Type B pancreatic cell (in vitro differentiated cells): ENCODE data around the gene RTN3. TPM values are rescaled to one million over a fixed set of nuclear protein-coding genes. Genes with fewer than 3 reads are reported as not detected.

ENCODE experiments used
- DNase-seq: peaks from one replicate; pipeline ENCODE4 v3.0.0; 2021; ENCODE audit warnings: mixed read lengths; ENCODE audit not compliant: unreplicated experiment; ENCODE audit errors: extremely low spot score
- H3K27ac Mint-ChIP-seq: 2 replicates; pipeline ENCODE4 v1.8.0; 2021; ENCODE audit warnings: mild to moderate bottlenecking, mixed read lengths
- H3K27me3 Mint-ChIP-seq: 2 replicates; pipeline ENCODE4 v1.8.0; 2021; ENCODE audit warnings: mixed read lengths
- H3K36me3 Mint-ChIP-seq: 2 replicates; pipeline ENCODE4 v1.8.0; 2021; ENCODE audit warnings: mixed read lengths
- H3K4me1 Mint-ChIP-seq: one replicate; pipeline ENCODE4 v1.8.0; 2021; ENCODE audit warnings: mixed read lengths; ENCODE audit not compliant: unreplicated experiment
- H3K4me3 Mint-ChIP-seq: 2 replicates; pipeline ENCODE4 v1.8.0; 2021; ENCODE audit warnings: mild to moderate bottlenecking, mixed read lengths
- H3K9me3 Mint-ChIP-seq: 2 replicates; pipeline ENCODE4 v1.8.0; 2021; ENCODE audit warnings: mixed read lengths
- CTCF ChIP-seq: fragments of 200-600 bp; sonication (generic); conservative IDR thresholded peaks from 2 replicates; pipeline ENCODE4 v1.5.0; 2021; ENCODE audit warnings: antibody characterized with exemption, mild to moderate bottlenecking
- total RNA-seq: library from RNA; stranded (reverse); gene quantifications from 2 replicates; pipeline ENCODE4 v1.2.1, GENCODE V29; 2021; ENCODE audit warnings: low replicate concordance

Gene RTN3
- total RNA-seq, 1 donor from 2014 or later, result 95.0 TPM

GRCh38 chr11:63710476-63711217, 29.3 kb downstream of the RTN3 start:
- peak overlapping the region; percentile 2 for H3K4me3 Mint-ChIP-seq
- DNase-seq, result no peak
- H3K9me3 Mint-ChIP-seq, result no peaks in the 10 kb centered on the region
- H3K27me3 Mint-ChIP-seq, result no peaks in the 10 kb centered on the region
- H3K27ac Mint-ChIP-seq, result peak overlapping the region; percentile 78
- peaks cover 4% of the 10 kb centered on the region for H3K36me3 Mint-ChIP-seq
- no peak for TF ChIP-seq CTCF
- H3K4me1 Mint-ChIP-seq, result peaks cover 7% of the 10 kb centered on the region

GRCh38 chr11:63711838-63712237, 30.5 kb downstream of the RTN3 start:
- peaks cover 4% of the 10 kb centered on the region for H3K36me3 Mint-ChIP-seq
- no peaks in the 10 kb centered on the region for H3K9me3 Mint-ChIP-seq
- DNase-seq, result no peak
- H3K4me1 Mint-ChIP-seq, result peaks cover 7% of the 10 kb centered on the region
- TF ChIP-seq CTCF, result no peak
- peak overlapping the region; percentile 40 for H3K27ac Mint-ChIP-seq
- no peak overlapping the region for H3K4me3 Mint-ChIP-seq
- no peaks in the 10 kb centered on the region for H3K27me3 Mint-ChIP-seq

- no peak overlapping the region for H3K27ac Mint-ChIP-seq
- no peaks in the 10 kb centered on the region for H3K9me3 Mint-ChIP-seq
- peaks cover 4% of the 10 kb centered on the region for H3K36me3 Mint-ChIP-seq
- TF ChIP-seq CTCF, result no peak
- no peaks in the 10 kb centered on the region for H3K27me3 Mint-ChIP-seq
- no peak overlapping the region for H3K4me3 Mint-ChIP-seq
- peaks cover 7% of the 10 kb centered on the region for H3K4me1 Mint-ChIP-seq
- no peak for DNase-seq
These were observed 32.5 kb downstream of the RTN3 start for GRCh38 chr11:63713766-63714165.

GRCh38 chr11:63716046-63716445, 34.7 kb downstream of the RTN3 start:
- peaks cover 4% of the 10 kb centered on the region for H3K36me3 Mint-ChIP-seq
- no peaks in the 10 kb centered on the region for H3K27me3 Mint-ChIP-seq
- no peak for TF ChIP-seq CTCF
- no peak for DNase-seq
- peaks cover 5% of the 10 kb centered on the region for H3K4me1 Mint-ChIP-seq
- no peak overlapping the region for H3K4me3 Mint-ChIP-seq
- H3K9me3 Mint-ChIP-seq, result no peaks in the 10 kb centered on the region
- H3K27ac Mint-ChIP-seq, result no peak overlapping the region

GRCh38 chr11:63719001-63719400, 37.7 kb downstream of the RTN3 start:
- H3K27me3 Mint-ChIP-seq, result no peaks in the 10 kb centered on the region
- no peak for TF ChIP-seq CTCF
- H3K9me3 Mint-ChIP-seq, result no peaks in the 10 kb centered on the region
- no peak for DNase-seq
- peaks cover 5% of the 10 kb centered on the region for H3K4me1 Mint-ChIP-seq
- no peak overlapping the region for H3K4me3 Mint-ChIP-seq
- H3K36me3 Mint-ChIP-seq, result no peaks in the 10 kb centered on the region
- H3K27ac Mint-ChIP-seq, result no peak overlapping the region

- H3K9me3 Mint-ChIP-seq, result no peaks in the 10 kb centered on the region
- DNase-seq, result no peak
- H3K27ac Mint-ChIP-seq, result peak overlapping the region; percentile 51
- H3K27me3 Mint-ChIP-seq, result no peaks in the 10 kb centered on the region
- H3K36me3 Mint-ChIP-seq, result no peaks in the 10 kb centered on the region
- peaks cover 5% of the 10 kb centered on the region for H3K4me1 Mint-ChIP-seq
- no peak for TF ChIP-seq CTCF
- no peak overlapping the region for H3K4me3 Mint-ChIP-seq
These were observed 38.7 kb downstream of the RTN3 start for GRCh38 chr11:63719987-63720386.
